Measurements from ENCODE around the gene TMEM150A. TPM values are rescaled to one million over a fixed set of nuclear protein-coding genes. Genes with fewer than 3 reads are reported as not detected.
"Not testable (repeated sequence)": the region's sequence is repeated elsewhere in the genome, so short reads cannot be mapped to it uniquely, and the experiment has no call there.

Gene TMEM150A
- total RNA-seq, 2 experiments from 2014 or later, result 0.92 to 1.1 TPM

- ChIA-PET POLR2A (interaction anchor here (0.6 to 2.1 kb wide), 6 partner anchors 10 to 180 kb away, joined by 3 to 19 read pairs (median 4); partner anchors contain the start of genes RNF181 and VAMP8), CTCF (ENCODE audit: unreplicated experiment) (no interaction called here)
- H3K4me2 ChIP-seq (ENCODE audit: low read length), result no peak overlapping the region
- no peak for DNase-seq (ENCODE audit: low spot score)
- H3K36me3 ChIP-seq (ENCODE audit: insufficient read depth, low read length), result peaks cover 40% of the 10 kb centered on the region
- no peak overlapping the region for H2AFZ ChIP-seq (ENCODE audit: low read length)
- H3K79me2 ChIP-seq (ENCODE audit: insufficient read depth, low read depth, low read length), result peaks cover 6% of the 10 kb centered on the region; the same call in 1 of the 2 replicates
- no peaks in the 10 kb centered on the region for H3K9me2 ChIP-seq (ENCODE audit: insufficient read depth, low read length)
- no peaks in the 10 kb centered on the region for H3K9me3 ChIP-seq (ENCODE audit: low read length)
- no peak overlapping the region for H3K27ac ChIP-seq (ENCODE audit: low read depth, low read length, poor library complexity, severe bottlenecking)
- TF ChIP-seq EZH2phosphoT487 (IDR thresholded peaks at IDR 0.05; ENCODE audit: borderline replicate concordance, low read depth, low read length) (no peak), CTCF (conservative IDR thresholded peaks at IDR 0.05; ENCODE audit: low read length) (no peak)
- no peaks in the 10 kb centered on the region; the same call in 1 of the 2 replicates for H4K20me1 ChIP-seq (ENCODE audit: insufficient read depth, low read length)
- H3K4me3 ChIP-seq (ENCODE audit: low read depth, low read length, poor library complexity, severe bottlenecking), result no peak overlapping the region
- intact Hi-C loops (cut with micrococcal nuclease; ENCODE audit: unreplicated experiment), result no loop called here
- TSS peak; percentile 12 for BruUV-seq (replicated peaks)
- peaks cover 17% of the 10 kb centered on the region for H3K4me1 ChIP-seq (ENCODE audit: insufficient read depth, low read length, poor library complexity, severe bottlenecking)
These were observed 3.1 kb upstream of the TMEM150A start for GRCh38 chr2:85605406-85606115.

- Histone ChIP-seq H3K79me2 (ENCODE audit: insufficient read depth, low read depth, low read length) (no peaks in the 10 kb centered on the region), H3K4me2 (ENCODE audit: low read length) (no peak overlapping the region), H3K27ac (ENCODE audit: low read depth, low read length, poor library complexity, severe bottlenecking) (no peak overlapping the region), H3K9me3 (ENCODE audit: low read length) (no peaks in the 10 kb centered on the region), H3K36me3 (ENCODE audit: insufficient read depth, low read length) (peaks cover 35% of the 10 kb centered on the region), H2AFZ (ENCODE audit: low read length) (no peak overlapping the region), H4K20me1 (ENCODE audit: insufficient read depth, low read length) (no peaks in the 10 kb centered on the region; the same call in 1 of the 2 replicates), H3K4me1 (ENCODE audit: insufficient read depth, low read length, poor library complexity, severe bottlenecking) (peaks cover 11% of the 10 kb centered on the region), H3K4me3 (ENCODE audit: low read depth, low read length, poor library complexity, severe bottlenecking) (no peak overlapping the region), H3K9me2 (ENCODE audit: insufficient read depth, low read length) (no peaks in the 10 kb centered on the region)
- TF ChIP-seq EZH2phosphoT487 (IDR thresholded peaks at IDR 0.05; ENCODE audit: borderline replicate concordance, low read depth, low read length), result no peak
- no peak for TF ChIP-seq CTCF (conservative IDR thresholded peaks at IDR 0.05; ENCODE audit: low read length)
- ChIA-PET CTCF (ENCODE audit: unreplicated experiment) (no interaction called here), POLR2A (interaction anchor here (1.0 to 2.1 kb wide), 4 partner anchors 9 to 27 kb away, joined by 3 to 19 read pairs (median 4); partner anchors contain the start of genes RNF181 and VAMP8)
- DNase-seq (ENCODE audit: low spot score), result no peak
- no TSS peak for BruUV-seq (replicated peaks)
- intact Hi-C loops (cut with micrococcal nuclease; ENCODE audit: unreplicated experiment), result no loop called here
These were observed 2.3 kb upstream of the TMEM150A start for GRCh38 chr2:85604568-85605339.

- H3K9me3 ChIP-seq (ENCODE audit: low read length); intact Hi-C loops (cut with micrococcal nuclease; ENCODE audit: unreplicated experiment); DNase-seq (ENCODE audit: low spot score); H3K27ac ChIP-seq (ENCODE audit: low read depth, low read length, poor library complexity, severe bottlenecking); H3K79me2 ChIP-seq (ENCODE audit: insufficient read depth, low read depth, low read length); H2AFZ ChIP-seq (ENCODE audit: low read length); CTCF ChIA-PET (ENCODE audit: unreplicated experiment); H3K9me2 ChIP-seq (ENCODE audit: insufficient read depth, low read length); BruUV-seq (replicated peaks); H3K4me3 ChIP-seq (ENCODE audit: low read depth, low read length, poor library complexity, severe bottlenecking); H4K20me1 ChIP-seq (ENCODE audit: insufficient read depth, low read length): not testable (repeated sequence)
- Histone ChIP-seq H3K36me3 (ENCODE audit: insufficient read depth, low read length) (peaks cover 30% of the 10 kb centered on the region), H3K4me2 (ENCODE audit: low read length) (peak overlapping the region; percentile 71; the same call in 1 of the 2 replicates), H3K4me1 (ENCODE audit: insufficient read depth, low read length, poor library complexity, severe bottlenecking) (peaks cover 11% of the 10 kb centered on the region)
- POLR2A ChIA-PET, result interaction anchor here (1.0 kb wide), 1 partner anchor 18 kb away, joined by 3 read pairs; no protein-coding TSS in a partner anchor
These were observed 1.6 kb upstream of the TMEM150A start for GRCh38 chr2:85604133-85604444.

Data from OCI-LY7 (cell line).